HepG2 (cell line): ENCODE measurements around the gene IMPDH1. TPM values are rescaled to one million over a fixed set of nuclear protein-coding genes. Genes with fewer than 3 reads are reported as not detected.

Experiments
- CCDC6 ChIP-seq: sonication (generic); formaldehyde crosslinking; IDR thresholded peaks from 2 replicates; pipeline ENCODE4 v1.8.1; 2022; ENCODE audit warnings: mild to moderate bottlenecking, missing genetic modification reagents, moderate library complexity
- EZH2 ChIP-seq: conservative IDR thresholded peaks from 2 replicates; pipeline ENCODE4 v1.6.1; 2012; ENCODE audit warnings: mild to moderate bottlenecking, low read depth, low read length, moderate library complexity
- HNRNPK ChIP-seq: fragments of 200-400 bp; formaldehyde crosslinking; IDR thresholded peaks from 2 replicates; pipeline ENCODE4 v1.6.1; 2018; ENCODE audit warnings: low read length, low read depth, moderate library complexity, mild to moderate bottlenecking; ENCODE audit not compliant: poor library complexity, severe bottlenecking
- MTF2 ChIP-seq: sonication (generic); formaldehyde crosslinking; IDR thresholded peaks from 2 replicates; pipeline ENCODE4 v1.5.0; 2020; ENCODE audit warnings: missing genetic modification reagents, borderline replicate concordance
- NFKBIZ ChIP-seq: IDR thresholded peaks from 2 replicates; pipeline ENCODE4 v1.6.1; 2018; ENCODE audit warnings: missing genetic modification reagents, missing compliant biosample characterization
- ZFY ChIP-seq: sonication (generic); formaldehyde crosslinking; IDR thresholded peaks from 2 replicates; pipeline ENCODE4 v1.4.0; 2020; ENCODE audit warnings: missing genetic modification reagents
- polyA plus RNA-seq, 8 experiments: library from polyadenylated mRNA; depleted of rRNA in 3 of 8; stranded (reverse) in 7 of 8; unstranded in 1 of 8; fragments of >200 nt; fragmentation: Illumina TruSeq in 4 of 8; extraction: Trizol in 4 of 8; gene quantifications; 2 replicates each; pipeline versions ENCODE4 v1.2.1 to v1.2.3, GENCODE V29; 2011 to 2016; ENCODE audit warnings: low read depth in 4 of 8, missing spikeins in 1 of 8, mixed read lengths in 1 of 8; ENCODE audit not compliant: insufficient read depth in 1 of 8
- total RNA-seq, 5 experiments: library from RNA; depleted of rRNA; stranded (reverse); fragments of >200 nt; fragmentation: Illumina TruSeq; extraction: Trizol; gene quantifications; 2 replicates each; pipeline ENCODE4 v1.2.3, GENCODE V29; 2016; ENCODE audit warnings: low read depth in 1 of 5
- TF ChIP-seq, protein P1 (sequence below): sonication (generic); formaldehyde crosslinking; IDR thresholded peaks from 2 replicates; pipeline ENCODE4 v1.4.0; 2020; ENCODE audit warnings: mild to moderate bottlenecking, missing genetic modification reagents
- TF ChIP-seq, protein P2 (sequence below): sonication (generic); formaldehyde crosslinking; IDR thresholded peaks from one replicate; pipeline ENCODE4 v1.5.1; 2020; ENCODE audit warnings: mild to moderate bottlenecking, missing genetic modification reagents; ENCODE audit errors: not compliant biosample characterization

IMPDH1 gene
- total and polyA plus RNA-seq, 2 of the 13 experiments (the other 11 are each of a cell fraction or from before 2014, with no cell fraction given) = 22.8 to 34.0 TPM

DNA sequence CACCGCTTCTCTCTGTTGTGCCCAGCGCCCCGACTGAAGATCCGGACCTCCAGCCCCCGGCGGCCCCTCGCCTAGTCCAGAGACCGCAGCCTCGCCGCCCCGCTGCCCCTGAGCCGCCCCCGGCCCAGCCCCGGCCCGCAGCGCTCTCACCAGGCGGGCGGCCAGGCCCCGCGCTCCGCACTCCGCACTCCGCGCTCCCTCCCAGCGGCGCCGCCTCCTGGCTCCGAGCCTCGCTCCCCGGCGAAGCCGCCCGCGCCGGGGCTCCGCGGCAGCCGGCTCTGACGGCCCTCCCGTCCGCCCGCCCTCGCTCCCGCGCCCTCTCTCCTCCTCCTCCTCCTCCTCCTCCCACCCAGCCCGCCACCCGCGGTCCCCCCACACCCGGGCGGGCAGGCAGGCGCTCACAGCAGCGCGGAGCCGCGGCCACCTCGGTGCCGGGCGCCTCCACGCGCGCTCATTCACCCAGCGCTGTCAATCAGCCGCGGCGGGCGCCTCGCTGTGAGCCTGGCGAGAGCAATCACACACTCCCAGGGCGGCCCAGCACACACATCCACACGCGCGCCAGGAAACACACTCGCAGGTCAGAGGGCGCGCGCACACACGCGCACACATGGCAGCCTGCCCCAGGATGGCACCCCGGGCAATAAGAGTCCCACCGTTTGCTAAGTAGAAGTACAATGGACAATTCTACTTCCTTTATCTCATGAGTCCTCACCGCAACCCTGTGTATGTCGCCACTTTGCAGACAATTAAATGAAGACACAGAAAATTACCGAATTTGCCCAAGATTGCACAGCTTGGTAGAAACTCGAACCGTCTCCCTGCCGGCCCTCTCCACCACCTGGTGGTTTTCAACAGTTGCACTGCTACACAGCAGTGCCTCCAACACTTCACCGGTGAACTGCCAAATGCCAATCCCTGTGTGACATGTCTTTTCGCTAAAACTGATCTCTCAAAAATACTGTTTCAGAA lies 48.1 kb downstream of the IMPDH1 start, which contains the start of gene PRRT4 (continued):
- TF ChIP-seq, protein P1, sequence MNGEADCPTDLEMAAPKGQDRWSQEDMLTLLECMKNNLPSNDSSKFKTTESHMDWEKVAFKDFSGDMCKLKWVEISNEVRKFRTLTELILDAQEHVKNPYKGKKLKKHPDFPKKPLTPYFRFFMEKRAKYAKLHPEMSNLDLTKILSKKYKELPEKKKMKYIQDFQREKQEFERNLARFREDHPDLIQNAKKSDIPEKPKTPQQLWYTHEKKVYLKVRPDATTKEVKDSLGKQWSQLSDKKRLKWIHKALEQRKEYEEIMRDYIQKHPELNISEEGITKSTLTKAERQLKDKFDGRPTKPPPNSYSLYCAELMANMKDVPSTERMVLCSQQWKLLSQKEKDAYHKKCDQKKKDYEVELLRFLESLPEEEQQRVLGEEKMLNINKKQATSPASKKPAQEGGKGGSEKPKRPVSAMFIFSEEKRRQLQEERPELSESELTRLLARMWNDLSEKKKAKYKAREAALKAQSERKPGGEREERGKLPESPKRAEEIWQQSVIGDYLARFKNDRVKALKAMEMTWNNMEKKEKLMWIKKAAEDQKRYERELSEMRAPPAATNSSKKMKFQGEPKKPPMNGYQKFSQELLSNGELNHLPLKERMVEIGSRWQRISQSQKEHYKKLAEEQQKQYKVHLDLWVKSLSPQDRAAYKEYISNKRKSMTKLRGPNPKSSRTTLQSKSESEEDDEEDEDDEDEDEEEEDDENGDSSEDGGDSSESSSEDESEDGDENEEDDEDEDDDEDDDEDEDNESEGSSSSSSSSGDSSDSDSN (CRISPR knock-in tag) = peak; percentile 52; the same call in 1 of the 2 replicates
- TF ChIP-seq, protein P2, sequence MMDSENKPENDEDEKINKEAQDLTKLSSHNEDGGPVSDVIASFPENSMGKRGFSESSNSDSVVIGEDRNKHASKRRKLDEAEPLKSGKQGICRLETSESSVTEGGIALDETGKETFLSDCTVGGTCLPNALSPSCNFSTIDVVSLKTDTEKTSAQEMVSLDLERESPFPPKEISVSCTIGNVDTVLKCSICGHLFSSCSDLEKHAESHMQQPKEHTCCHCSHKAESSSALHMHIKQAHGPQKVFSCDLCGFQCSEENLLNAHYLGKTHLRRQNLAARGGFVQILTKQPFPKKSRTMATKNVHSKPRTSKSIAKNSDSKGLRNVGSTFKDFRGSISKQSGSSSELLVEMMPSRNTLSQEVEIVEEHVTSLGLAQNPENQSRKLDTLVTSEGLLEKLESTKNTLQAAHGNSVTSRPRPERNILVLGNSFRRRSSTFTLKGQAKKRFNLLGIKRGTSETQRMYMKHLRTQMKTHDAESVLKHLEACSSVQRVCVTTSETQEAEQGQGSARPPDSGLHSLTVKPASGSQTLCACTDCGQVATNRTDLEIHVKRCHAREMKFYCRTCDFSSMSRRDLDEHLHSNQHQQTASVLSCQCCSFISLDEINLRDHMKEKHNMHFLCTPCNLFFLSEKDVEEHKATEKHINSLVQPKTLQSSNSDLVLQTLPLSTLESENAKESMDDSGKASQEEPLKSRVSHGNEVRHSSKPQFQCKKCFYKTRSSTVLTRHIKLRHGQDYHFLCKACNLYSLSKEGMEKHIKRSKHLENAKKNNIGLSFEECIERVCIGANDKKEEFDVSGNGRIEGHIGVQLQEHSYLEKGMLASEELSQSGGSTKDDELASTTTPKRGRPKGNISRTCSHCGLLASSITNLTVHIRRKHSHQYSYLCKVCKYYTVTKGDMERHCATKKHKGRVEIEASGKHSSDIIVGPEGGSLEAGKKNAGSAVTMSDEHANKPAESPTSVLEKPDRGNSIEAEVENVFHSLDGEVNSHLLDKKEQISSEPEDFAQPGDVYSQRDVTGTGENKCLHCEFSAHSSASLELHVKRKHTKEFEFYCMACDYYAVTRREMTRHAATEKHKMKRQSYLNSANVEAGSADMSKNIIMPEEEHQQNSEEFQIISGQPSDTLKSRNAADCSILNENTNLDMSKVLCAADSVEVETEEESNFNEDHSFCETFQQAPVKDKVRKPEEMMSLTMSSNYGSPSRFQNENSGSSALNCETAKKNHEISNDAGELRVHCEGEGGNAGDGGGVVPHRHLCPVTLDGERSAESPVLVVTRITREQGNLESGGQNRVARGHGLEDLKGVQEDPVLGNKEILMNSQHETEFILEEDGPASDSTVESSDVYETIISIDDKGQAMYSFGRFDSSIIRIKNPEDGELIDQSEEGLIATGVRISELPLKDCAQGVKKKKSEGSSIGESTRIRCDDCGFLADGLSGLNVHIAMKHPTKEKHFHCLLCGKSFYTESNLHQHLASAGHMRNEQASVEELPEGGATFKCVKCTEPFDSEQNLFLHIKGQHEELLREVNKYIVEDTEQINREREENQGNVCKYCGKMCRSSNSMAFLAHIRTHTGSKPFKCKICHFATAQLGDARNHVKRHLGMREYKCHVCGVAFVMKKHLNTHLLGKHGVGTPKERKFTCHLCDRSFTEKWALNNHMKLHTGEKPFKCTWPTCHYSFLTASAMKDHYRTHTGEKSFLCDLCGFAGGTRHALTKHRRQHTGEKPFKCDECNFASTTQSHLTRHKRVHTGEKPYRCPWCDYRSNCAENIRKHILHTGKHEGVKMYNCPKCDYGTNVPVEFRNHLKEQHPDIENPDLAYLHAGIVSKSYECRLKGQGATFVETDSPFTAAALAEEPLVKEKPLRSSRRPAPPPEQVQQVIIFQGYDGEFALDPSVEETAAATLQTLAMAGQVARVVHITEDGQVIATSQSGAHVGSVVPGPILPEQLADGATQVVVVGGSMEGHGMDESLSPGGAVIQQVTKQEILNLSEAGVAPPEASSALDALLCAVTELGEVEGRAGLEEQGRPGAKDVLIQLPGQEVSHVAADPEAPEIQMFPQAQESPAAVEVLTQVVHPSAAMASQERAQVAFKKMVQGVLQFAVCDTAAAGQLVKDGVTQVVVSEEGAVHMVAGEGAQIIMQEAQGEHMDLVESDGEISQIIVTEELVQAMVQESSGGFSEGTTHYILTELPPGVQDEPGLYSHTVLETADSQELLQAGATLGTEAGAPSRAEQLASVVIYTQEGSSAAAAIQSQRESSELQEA (CRISPR knock-in tag) = no peak
- TF ChIP-seq ZFY (CRISPR knock-in tag) = peak; percentile 28; the same call in 1 of the 2 replicates
- peak; percentile 18 for TF ChIP-seq HNRNPK
- TF ChIP-seq EZH2 = peak; percentile 78
- TF ChIP-seq CCDC6 (CRISPR knock-in tag) = 0 out of 2 replicates have a peak, but pooled peaks have one; percentile 44
- no peak for TF ChIP-seq NFKBIZ
- TF ChIP-seq MTF2 (CRISPR knock-in tag) = peak; percentile 44; the same call in 1 of the 2 replicates
